OCI-LY1 (cell line): ENCODE measurements around the gene STK25.

ENCODE experiments used
- H2AFZ ChIP-seq: fragments of 200-600 bp; sonication (generic), shearing (Covaris generic); 2 replicates; pipeline ENCODE4 v1.6.0; 2014; ENCODE audit warnings: antibody characterized with exemption, mild to moderate bottlenecking, low read length
- H3F3A ChIP-seq: fragments of 200-600 bp; sonication (generic), shearing (Covaris generic); 2 replicates; pipeline ENCODE4 v1.6.0; 2014; ENCODE audit warnings: mild to moderate bottlenecking, antibody characterized with exemption, low read length, moderate library complexity; ENCODE audit not compliant: insufficient read depth
- H3K27ac ChIP-seq: fragments of 200-600 bp; sonication (generic); 2 replicates; pipeline ENCODE4 v1.5.1; 2014; ENCODE audit warnings: low read length, mixed run types, mild to moderate bottlenecking, low read depth; ENCODE audit not compliant: poor library complexity, severe bottlenecking
- H3K27me3 ChIP-seq: fragments of 200-600 bp; sonication (generic); 2 replicates; pipeline ENCODE4 v1.6.0; 2014; ENCODE audit warnings: antibody characterized with exemption, mild to moderate bottlenecking, low read length, moderate library complexity; ENCODE audit not compliant: insufficient read depth
- H3K36me3 ChIP-seq: fragments of 200-600 bp; sonication (generic); 2 replicates; pipeline ENCODE4 v1.6.1; 2014; ENCODE audit warnings: mild to moderate bottlenecking, antibody characterized with exemption, low read length, moderate library complexity, mixed read lengths; ENCODE audit not compliant: insufficient read depth
- H3K4me1 ChIP-seq: fragments of 200-600 bp; sonication (generic); 2 replicates; pipeline ENCODE4 v1.5.1; 2014; ENCODE audit warnings: mild to moderate bottlenecking, low read length, moderate library complexity; ENCODE audit not compliant: insufficient read depth, severe bottlenecking
- H3K4me2 ChIP-seq: fragments of 200-600 bp; sonication (generic), shearing (Covaris generic); 2 replicates; pipeline ENCODE4 v1.6.1; 2014; ENCODE audit warnings: low read length
- H3K4me3 ChIP-seq: fragments of 200-600 bp; sonication (generic); 2 replicates; pipeline ENCODE4 v1.5.1; 2014; ENCODE audit warnings: low read length, low read depth, mild to moderate bottlenecking, mixed read lengths; ENCODE audit not compliant: poor library complexity, severe bottlenecking
- H3K79me2 ChIP-seq: fragments of 200-600 bp; shearing (Covaris generic); 2 replicates; pipeline ENCODE4 v1.6.1; 2016; ENCODE audit warnings: mixed run types, low read length, mixed read lengths; ENCODE audit not compliant: insufficient read depth
- H3K9ac ChIP-seq: fragments of 200-600 bp; sonication (generic), shearing (Covaris generic); 2 replicates; pipeline ENCODE4 v1.6.1; 2014; ENCODE audit warnings: mild to moderate bottlenecking, low read length, mixed read lengths
- H3K9me2 ChIP-seq: fragments of 200-600 bp; sonication (generic), shearing (Covaris generic); 2 replicates; pipeline ENCODE4 v1.6.1; 2014; ENCODE audit warnings: low read depth, mild to moderate bottlenecking, low read length, mixed read lengths
- H3K9me3 ChIP-seq: fragments of 200-600 bp; shearing (Covaris generic); 2 replicates; pipeline ENCODE4 v1.6.1; 2014; ENCODE audit warnings: low read length, mixed read lengths
- H4K20me1 ChIP-seq: fragments of 200-600 bp; sonication (generic), shearing (Covaris generic); 2 replicates; pipeline ENCODE4 v1.6.0; 2016; ENCODE audit warnings: mild to moderate bottlenecking, low read length; ENCODE audit not compliant: insufficient read depth
- EZH2 ChIP-seq: fragments of 200-600 bp; sonication (generic), shearing (Covaris generic); IDR thresholded peaks from 2 replicates; pipeline ENCODE4 v1.8.0; 2017; ENCODE audit warnings: borderline replicate concordance, mixed run types, mild to moderate bottlenecking, antibody characterized with exemption, low read length, moderate library complexity, mixed read lengths
- TF ChIP-seq, protein P1 (sequence below): fragments of 200-600 bp; sonication (generic), shearing (Covaris generic); IDR thresholded peaks from 2 replicates; pipeline ENCODE4 v1.5.1; 2017; ENCODE audit warnings: mild to moderate bottlenecking, antibody characterized with exemption, low read length, moderate library complexity, mixed read lengths

Gene STK25

DNA sequence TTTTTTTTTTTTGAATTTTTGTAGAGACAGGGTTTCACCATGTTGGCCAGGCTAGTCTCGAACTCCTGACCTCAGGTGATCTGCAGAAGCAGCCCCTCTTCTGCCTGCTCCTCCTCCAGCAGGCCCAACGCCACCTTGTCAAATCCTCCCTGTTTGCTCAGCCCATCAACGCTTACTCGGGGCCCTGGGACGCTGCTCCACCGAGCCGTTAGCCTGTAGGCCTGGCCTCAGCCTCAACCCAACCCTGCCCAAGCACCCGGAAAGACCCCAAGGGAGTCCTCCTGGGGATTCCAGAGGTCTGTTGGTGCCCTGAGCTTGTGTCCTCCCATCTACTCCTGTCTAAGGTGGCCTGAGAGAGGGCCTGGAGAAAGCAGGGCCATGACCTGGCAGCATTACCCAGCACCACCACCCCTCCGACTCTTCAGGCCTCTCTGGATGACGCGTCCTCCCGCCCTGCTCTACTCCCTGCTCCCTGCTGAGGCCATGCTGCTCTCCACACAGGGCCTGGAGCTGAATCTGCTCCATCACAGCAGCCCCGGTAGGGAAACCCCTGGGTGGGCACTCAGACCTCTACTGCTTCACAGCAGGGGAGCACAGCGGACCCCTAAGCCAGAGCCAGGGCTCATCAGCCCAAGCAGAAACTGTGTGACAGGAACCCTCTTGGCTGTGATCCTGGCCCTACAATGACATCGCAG is 3.2 kb downstream of the STK25 start:
- no peak overlapping the region for H3K9ac ChIP-seq

DNA sequence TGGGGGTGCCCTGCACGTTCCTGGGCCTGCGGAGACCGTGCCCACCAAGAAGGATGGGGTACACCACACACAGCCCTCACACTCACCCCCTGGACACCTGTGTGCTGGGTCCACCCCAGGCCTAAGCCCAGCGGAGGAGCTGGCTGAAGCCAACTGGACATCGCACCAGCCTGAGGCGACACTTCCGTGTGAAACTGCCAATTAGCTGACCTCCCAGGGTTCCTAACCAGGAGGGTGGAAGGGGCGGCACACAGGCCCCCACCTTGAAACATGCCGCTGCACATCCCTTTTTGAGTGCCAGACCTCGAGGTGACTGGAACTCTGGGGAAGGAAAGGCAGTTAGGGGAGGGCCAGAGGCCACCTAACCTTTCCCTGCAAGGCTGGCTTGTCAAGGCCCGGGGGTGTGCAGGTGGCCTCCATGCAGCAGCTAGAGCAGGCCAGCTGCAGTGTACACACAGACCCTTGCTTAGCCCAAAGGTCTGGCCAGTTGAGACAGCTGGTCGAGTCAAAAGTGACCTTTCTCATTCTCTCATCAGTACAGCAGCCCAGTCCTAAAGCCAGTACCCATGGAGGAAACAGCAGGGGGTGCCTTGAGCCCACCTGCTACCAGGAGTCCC is 4.5 kb downstream of the STK25 start:
- Histone ChIP-seq H3K27ac (no peak overlapping the region), H3K36me3 (peaks cover 5% of the 10 kb centered on the region; the same call in 1 of the 2 replicates), H3K79me2 (no peaks in the 10 kb centered on the region), H3K9me3 (no peaks in the 10 kb centered on the region), H3K27me3 (no peaks in the 10 kb centered on the region), H3K9ac (no peak overlapping the region), H3F3A (no peaks in the 10 kb centered on the region), H3K4me2 (no peak overlapping the region), H4K20me1 (no peaks in the 10 kb centered on the region), H3K9me2 (no peaks in the 10 kb centered on the region), H3K4me1 (peaks cover 14% of the 10 kb centered on the region), H2AFZ (no peak overlapping the region), H3K4me3 (no peak overlapping the region)
- TF ChIP-seq EZH2, result no peak
- TF ChIP-seq, protein P1, sequence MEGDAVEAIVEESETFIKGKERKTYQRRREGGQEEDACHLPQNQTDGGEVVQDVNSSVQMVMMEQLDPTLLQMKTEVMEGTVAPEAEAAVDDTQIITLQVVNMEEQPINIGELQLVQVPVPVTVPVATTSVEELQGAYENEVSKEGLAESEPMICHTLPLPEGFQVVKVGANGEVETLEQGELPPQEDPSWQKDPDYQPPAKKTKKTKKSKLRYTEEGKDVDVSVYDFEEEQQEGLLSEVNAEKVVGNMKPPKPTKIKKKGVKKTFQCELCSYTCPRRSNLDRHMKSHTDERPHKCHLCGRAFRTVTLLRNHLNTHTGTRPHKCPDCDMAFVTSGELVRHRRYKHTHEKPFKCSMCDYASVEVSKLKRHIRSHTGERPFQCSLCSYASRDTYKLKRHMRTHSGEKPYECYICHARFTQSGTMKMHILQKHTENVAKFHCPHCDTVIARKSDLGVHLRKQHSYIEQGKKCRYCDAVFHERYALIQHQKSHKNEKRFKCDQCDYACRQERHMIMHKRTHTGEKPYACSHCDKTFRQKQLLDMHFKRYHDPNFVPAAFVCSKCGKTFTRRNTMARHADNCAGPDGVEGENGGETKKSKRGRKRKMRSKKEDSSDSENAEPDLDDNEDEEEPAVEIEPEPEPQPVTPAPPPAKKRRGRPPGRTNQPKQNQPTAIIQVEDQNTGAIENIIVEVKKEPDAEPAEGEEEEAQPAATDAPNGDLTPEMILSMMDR, result no peak

More for the DNA sequence above, 3.2 kb downstream of the STK25 start:
- Histone ChIP-seq H3K4me1 (peaks cover 16% of the 10 kb centered on the region), H3K79me2 (no peaks in the 10 kb centered on the region), H3F3A (no peaks in the 10 kb centered on the region), H3K4me2 (no peak overlapping the region), H2AFZ (no peak overlapping the region), H3K9me2 (no peaks in the 10 kb centered on the region), H3K27ac (no peak overlapping the region), H3K36me3 (peaks cover 5% of the 10 kb centered on the region; the same call in 1 of the 2 replicates), H3K27me3 (no peaks in the 10 kb centered on the region), H4K20me1 (no peaks in the 10 kb centered on the region), H3K9me3 (no peaks in the 10 kb centered on the region), H3K4me3 (no peak overlapping the region)
- TF ChIP-seq EZH2, result no peak
- TF ChIP-seq, protein P1, result no peak

DNA sequence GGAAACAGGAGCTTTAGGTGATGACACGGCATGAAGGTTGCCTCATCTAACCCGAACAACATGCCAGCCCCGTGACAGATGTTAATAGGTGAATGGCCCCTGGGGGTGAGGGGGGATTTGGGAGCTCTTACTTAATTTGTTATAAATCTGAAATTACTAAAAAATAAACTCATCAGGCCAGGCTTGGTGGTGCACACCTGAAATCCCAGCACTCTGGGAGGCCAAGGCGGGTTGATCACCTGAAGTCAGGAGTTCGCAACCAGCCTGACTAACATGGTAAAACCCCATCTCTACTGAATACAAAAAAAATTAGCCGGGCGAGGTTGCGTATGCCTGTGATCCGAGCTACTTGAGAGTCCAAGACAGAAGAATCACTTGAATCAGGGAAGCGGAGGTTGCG is 6.1 kb downstream of the STK25 start:
- no peaks in the 10 kb centered on the region for H3K9me2 ChIP-seq
- H3K9ac ChIP-seq, result no peak overlapping the region
- no peaks in the 10 kb centered on the region for H4K20me1 ChIP-seq
- H3K9me3 ChIP-seq, result no peaks in the 10 kb centered on the region
- H3K4me2 ChIP-seq, result no peak overlapping the region
- no peak overlapping the region for H3K27ac ChIP-seq
- no peaks in the 10 kb centered on the region for H3K27me3 ChIP-seq
- H3K4me3 ChIP-seq, result no peak overlapping the region
- H3K36me3 ChIP-seq, result peaks cover 5% of the 10 kb centered on the region; the same call in 1 of the 2 replicates
- H3K4me1 ChIP-seq, result peaks cover 7% of the 10 kb centered on the region
- H3F3A ChIP-seq, result no peaks in the 10 kb centered on the region
- no peak overlapping the region for H2AFZ ChIP-seq
- TF ChIP-seq EZH2, result no peak
- TF ChIP-seq, protein P1, result no peak
- H3K79me2 ChIP-seq, result no peaks in the 10 kb centered on the region
